ENCODE measurements around the gene FDCSP. TPM values are rescaled to one million over a fixed set of nuclear protein-coding genes. Genes with fewer than 3 reads are reported as not detected.

Gene FDCSP
- total and polyA plus RNA-seq, 2 experiments from 2014 or later = not detected

- Mint-ChIP-seq H3K27ac (no peak overlapping the region), H3K36me3 (ENCODE audit: low read depth) (no peaks in the 10 kb centered on the region), H3K9me3 (peaks cover 3% of the 10 kb centered on the region; the same call in 2 of the 3 replicates), H3K4me1 (peaks cover 2% of the 10 kb centered on the region; the same call in 1 of the 3 replicates), H3K27me3 (ENCODE audit: insufficient read depth, low read depth, poor library complexity) (no peaks in the 10 kb centered on the region), H3K4me3 (no peak overlapping the region)
- Histone ChIP-seq H4K20me1 (replicated peaks; ENCODE audit: insufficient read depth) (no peaks in the 10 kb centered on the region), H2AFZ (no peak overlapping the region), H3K9me2 (ENCODE audit: insufficient read depth) (no peaks in the 10 kb centered on the region), H3K27ac (ENCODE audit: low read depth) (no peak overlapping the region), H3K4me1 (ENCODE audit: insufficient read depth) (no peaks in the 10 kb centered on the region), H3F3A (replicated peaks; ENCODE audit: low read depth) (no peaks in the 10 kb centered on the region), H3K79me2 (replicated peaks; ENCODE audit: insufficient read depth) (no peaks in the 10 kb centered on the region), H3K4me2 (no peak overlapping the region), H3K36me3 (ENCODE audit: insufficient read depth) (no peaks in the 10 kb centered on the region), H3K27me3 (ENCODE audit: insufficient read depth) (no peaks in the 10 kb centered on the region), H3K4me3 (no peak overlapping the region)
- ATAC-seq (no peak), DNase-seq (ENCODE audit: low spot score) (no peak)
- TF ChIP-seq POLR2AphosphoS5 (IDR thresholded peaks at IDR 0.05; ENCODE audit: low read depth) (no peak), EZH2phosphoT487 (IDR thresholded peaks at IDR 0.05; ENCODE audit: unreplicated experiment) (no peak), ZNF462 (CRISPR knock-in tag; IDR thresholded peaks at IDR 0.05) (no peak), NANOG (IDR thresholded peaks at IDR 0.05; ENCODE audit: borderline replicate concordance) (no peak), ZNF331 (CRISPR knock-in tag; IDR thresholded peaks at IDR 0.05; ENCODE audit: low read depth) (no peak), CREB1 (CRISPR knock-in tag; IDR thresholded peaks at IDR 0.05; ENCODE audit: low read depth) (no peak), ZNF114 (CRISPR knock-in tag; IDR thresholded peaks at IDR 0.05) (no peak), REST (IDR thresholded peaks at IDR 0.05; ENCODE audit: unreplicated experiment) (no peak), STAT1 (IDR thresholded peaks at IDR 0.05; ENCODE audit: unreplicated experiment) (no peak), EZH2 (IDR thresholded peaks at IDR 0.05; ENCODE audit: low read depth, unreplicated experiment) (no peak), CTCF (conservative IDR thresholded peaks at IDR 0.05; ENCODE audit: low read depth in 2 of 2) (no peak), JUNB (IDR thresholded peaks at IDR 0.05; ENCODE audit: unreplicated experiment) (no peak), ETS1 (IDR thresholded peaks at IDR 0.05) (no peak)
These were observed 22.3 kb upstream of the FDCSP start for GRCh38 chr4:70203601-70204000.
